Fibroblast of the aortic adventitia (primary cell): Measurements from ENCODE around the gene PRUNE1. TPM values are rescaled to one million over a fixed set of nuclear protein-coding genes. Genes with fewer than 3 reads are reported as not detected.

Experiments used
- DNase-seq: peaks from one replicate; pipeline ENCODE4 v3.0.0-alpha.2; 2010; ENCODE audit warnings: low read depth
- H3K4me3 ChIP-seq: 2 replicates; pipeline ENCODE4 v1.5.1; 2011; ENCODE audit warnings: low read depth, mild to moderate bottlenecking, control low read depth, low read length, moderate library complexity
- CTCF ChIP-seq: IDR thresholded peaks from 2 replicates; pipeline ENCODE4 v1.5.1; 2011; ENCODE audit warnings: mild to moderate bottlenecking, low read length, control low read depth, inconsistent platforms; ENCODE audit not compliant: insufficient read depth
- total RNA-seq: library from RNA; depleted of rRNA; stranded (reverse); fragments of >200 nt; gene quantifications from 2 replicates; pipeline ENCODE4 v1.2.3, GENCODE V29; 2012; ENCODE audit warnings: low replicate concordance

PRUNE1 gene
- total RNA-seq, 1 donor, result 10.8 TPM

- TF ChIP-seq CTCF, result no peak
- DNase-seq, result no peak
- H3K4me3 ChIP-seq, result no peak overlapping the region
These were observed 20.3 kb upstream of the PRUNE1 start for GRCh38 chr1:150987924-150988323.

GRCh38 chr1:150992626-150993025, 15.6 kb upstream of the PRUNE1 start:
- H3K4me3 ChIP-seq, result no peak overlapping the region
- TF ChIP-seq CTCF, result no peak
- DNase-seq, result no peak

- no peak overlapping the region for H3K4me3 ChIP-seq
- no peak for TF ChIP-seq CTCF
- no peak for DNase-seq
These were observed 14.0 kb upstream of the PRUNE1 start for GRCh38 chr1:150994248-150994647.

GRCh38 chr1:150995460-150995859, 12.8 kb upstream of the PRUNE1 start:
- DNase-seq, result no peak
- no peak for TF ChIP-seq CTCF
- no peak overlapping the region for H3K4me3 ChIP-seq

- peak; percentile 56 for DNase-seq
- H3K4me3 ChIP-seq, result no peak overlapping the region
- peak; percentile 70 for TF ChIP-seq CTCF
These were observed 12.4 kb upstream of the PRUNE1 start for GRCh38 chr1:150995896-150996295.

- no peak for TF ChIP-seq CTCF
- DNase-seq, result no peak
- H3K4me3 ChIP-seq, result no peak overlapping the region
These were observed 10.9 kb upstream of the PRUNE1 start for GRCh38 chr1:150997126-150997872.

- no peak for TF ChIP-seq CTCF
- H3K4me3 ChIP-seq, result no peak overlapping the region
- no peak for DNase-seq
These were observed 10.3 kb upstream of the PRUNE1 start for GRCh38 chr1:150997949-150998348.
